Right lobe of liver (tissue), 4 donors: ENCODE data around the gene PHF2.

Experiments
- POLR2A ChIP-seq: fragments of 450-650 bp; IDR thresholded peaks from one replicate; pipeline ENCODE4 v1.6.1; 2017; ENCODE audit warnings: antibody characterized with exemption, mild to moderate bottlenecking
- TF ChIP-seq, protein P1 (sequence below), 4 donors: fragments of 200-600 bp in 3 of 4; fragments of 450-650 bp in 1 of 4; IDR thresholded peaks; one replicate each; pipeline versions ENCODE4 v1.5.1 to v1.8.0; 2016 to 2022; ENCODE audit warnings: antibody characterized with exemption in 4 of 4, mild to moderate bottlenecking in 2 of 4
- donor health status: DM: no; HTN: no; CAD: no.
- donor health status: DM: no; HTN: no; CAD: no.
- donor health status: DM: no; HTN: yes; CAD: no.

DNA sequence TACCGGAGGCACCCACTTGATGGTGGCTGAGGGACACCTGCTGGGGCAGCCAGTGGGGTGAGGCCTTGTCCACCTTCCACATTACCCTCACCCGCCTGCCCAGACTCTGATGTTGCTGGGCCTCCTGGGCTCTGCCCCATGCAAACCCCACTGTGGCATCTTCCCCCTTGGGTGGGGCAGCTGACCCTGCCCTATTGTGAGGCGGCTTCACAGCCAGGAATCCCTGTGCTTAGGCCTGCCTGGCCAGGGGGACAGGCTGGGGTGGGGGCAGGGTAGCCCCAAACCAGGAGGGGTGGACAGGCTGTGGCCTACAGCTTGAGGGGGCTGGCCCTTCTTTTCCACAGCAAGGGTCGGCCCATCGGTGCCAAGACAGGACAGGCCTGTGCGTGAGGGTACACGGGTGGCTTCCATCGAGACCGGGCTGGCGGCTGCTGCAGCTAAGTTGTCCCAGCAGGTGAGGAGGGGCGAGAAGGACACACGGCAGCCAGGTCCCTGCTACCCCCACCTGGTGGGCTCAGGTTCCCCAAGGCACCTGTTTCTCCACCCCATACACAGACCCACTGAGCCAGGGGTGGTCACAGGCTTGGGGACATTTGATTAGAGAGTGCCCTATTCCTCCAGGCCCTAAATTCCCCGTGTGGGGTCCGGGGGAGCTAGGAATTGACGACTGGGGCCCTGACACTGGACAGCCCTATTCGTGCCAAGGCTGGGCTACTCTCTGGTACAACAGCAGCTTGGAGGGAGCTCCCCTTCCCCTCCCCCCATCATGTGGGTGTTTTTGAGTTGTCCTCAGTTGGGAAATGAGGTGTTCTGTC lies 99.2 kb downstream of the PHF2 start:
- no peak for TF ChIP-seq POLR2A
- TF ChIP-seq, protein P1, sequence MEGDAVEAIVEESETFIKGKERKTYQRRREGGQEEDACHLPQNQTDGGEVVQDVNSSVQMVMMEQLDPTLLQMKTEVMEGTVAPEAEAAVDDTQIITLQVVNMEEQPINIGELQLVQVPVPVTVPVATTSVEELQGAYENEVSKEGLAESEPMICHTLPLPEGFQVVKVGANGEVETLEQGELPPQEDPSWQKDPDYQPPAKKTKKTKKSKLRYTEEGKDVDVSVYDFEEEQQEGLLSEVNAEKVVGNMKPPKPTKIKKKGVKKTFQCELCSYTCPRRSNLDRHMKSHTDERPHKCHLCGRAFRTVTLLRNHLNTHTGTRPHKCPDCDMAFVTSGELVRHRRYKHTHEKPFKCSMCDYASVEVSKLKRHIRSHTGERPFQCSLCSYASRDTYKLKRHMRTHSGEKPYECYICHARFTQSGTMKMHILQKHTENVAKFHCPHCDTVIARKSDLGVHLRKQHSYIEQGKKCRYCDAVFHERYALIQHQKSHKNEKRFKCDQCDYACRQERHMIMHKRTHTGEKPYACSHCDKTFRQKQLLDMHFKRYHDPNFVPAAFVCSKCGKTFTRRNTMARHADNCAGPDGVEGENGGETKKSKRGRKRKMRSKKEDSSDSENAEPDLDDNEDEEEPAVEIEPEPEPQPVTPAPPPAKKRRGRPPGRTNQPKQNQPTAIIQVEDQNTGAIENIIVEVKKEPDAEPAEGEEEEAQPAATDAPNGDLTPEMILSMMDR (IDR thresholded peaks at IDR 0.05): no peak
